ENCODE results near the gene DCDC2.

The DCDC2 gene

DNA sequence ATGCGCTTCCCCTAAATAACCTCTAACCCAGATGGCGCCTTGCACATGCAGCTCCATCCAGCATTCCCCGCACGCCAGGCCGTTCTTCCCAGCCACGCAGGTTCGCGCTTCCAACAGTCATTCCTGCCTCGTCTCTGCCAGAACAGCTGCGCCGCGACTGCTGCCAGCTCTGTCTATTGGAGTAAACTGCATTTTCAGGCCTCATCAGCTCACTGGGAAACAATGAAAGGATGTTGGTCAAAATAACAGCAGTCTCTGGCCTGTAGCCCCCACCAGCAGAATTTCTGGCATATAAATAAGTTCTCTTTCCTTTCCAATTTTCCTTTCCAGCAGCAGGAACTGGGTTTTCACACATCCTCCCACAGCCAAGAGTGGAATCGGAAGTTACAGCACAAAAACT is 217.3 kb downstream of the DCDC2 start:
- no peak for ATAC-seq

DNA sequence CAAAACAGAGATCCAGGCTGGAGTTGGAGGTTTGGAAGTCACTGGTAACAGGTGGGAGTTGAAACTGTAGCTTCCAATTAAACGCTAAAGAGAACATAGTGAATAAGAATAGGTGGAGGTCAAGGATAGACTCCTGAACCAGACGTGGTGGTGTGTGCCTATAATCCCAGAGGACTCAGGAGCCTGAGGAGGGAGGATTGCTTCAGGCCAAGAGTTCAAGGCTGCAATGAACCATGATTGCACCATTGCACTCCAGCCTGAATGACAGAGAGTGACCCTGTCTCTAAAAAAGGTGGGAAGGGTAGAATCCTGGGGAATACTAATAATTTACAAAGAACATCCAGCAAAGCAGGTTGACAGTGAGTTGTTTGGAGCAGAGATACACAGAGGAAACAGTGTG is 218.2 kb downstream of the DCDC2 start:
- ATAC-seq: no peak

GRCh38 chr6:24139080-24139479 is 218.8 kb downstream of the DCDC2 start:
- ATAC-seq: no peak

- ATAC-seq: no peak
These were observed 226.1 kb downstream of the DCDC2 start for GRCh38 chr6:24131751-24132150.

GRCh38 chr6:24127316-24127715 is 230.5 kb downstream of the DCDC2 start:
- ATAC-seq: no peak

- ATAC-seq: no peak
These were observed 231.2 kb downstream of the DCDC2 start for GRCh38 chr6:24126586-24127192.

- no peak for ATAC-seq
These were observed 231.9 kb downstream of the DCDC2 start, which contains the start of gene NRSN1 for GRCh38 chr6:24125980-24126379. Gene NRSN1 (plus strand): TSS chr6:24126215. CDS start chr6:24134328, 8,113 bp downstream.

GRCh38 chr6:24122139-24122538 is 235.7 kb downstream of the DCDC2 start:
- no peak for ATAC-seq
